GM18951 (cell line): Measurements from ENCODE around the gene PGRMC2.

Experiments
- POLR2A ChIP-seq: IDR thresholded peaks from 4 replicates; pipeline ENCODE4 v1.6.1; 2011; ENCODE audit warnings: mild to moderate bottlenecking; ENCODE audit not compliant: insufficient read length, insufficient read depth; ENCODE audit errors: extremely low read depth
- in situ Hi-C: fragments of 300-500 bp; cut with MboI; formaldehyde crosslinking; loops from one replicate; pipeline ENCODE4 v1.12.0; 2022; ENCODE audit warnings: low sequenced_read_pairs, mixed read lengths, inconsistent platforms; ENCODE audit not compliant: unreplicated experiment

PGRMC2 gene, protein sequence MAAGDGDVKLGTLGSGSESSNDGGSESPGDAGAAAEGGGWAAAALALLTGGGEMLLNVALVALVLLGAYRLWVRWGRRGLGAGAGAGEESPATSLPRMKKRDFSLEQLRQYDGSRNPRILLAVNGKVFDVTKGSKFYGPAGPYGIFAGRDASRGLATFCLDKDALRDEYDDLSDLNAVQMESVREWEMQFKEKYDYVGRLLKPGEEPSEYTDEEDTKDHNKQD

DNA sequence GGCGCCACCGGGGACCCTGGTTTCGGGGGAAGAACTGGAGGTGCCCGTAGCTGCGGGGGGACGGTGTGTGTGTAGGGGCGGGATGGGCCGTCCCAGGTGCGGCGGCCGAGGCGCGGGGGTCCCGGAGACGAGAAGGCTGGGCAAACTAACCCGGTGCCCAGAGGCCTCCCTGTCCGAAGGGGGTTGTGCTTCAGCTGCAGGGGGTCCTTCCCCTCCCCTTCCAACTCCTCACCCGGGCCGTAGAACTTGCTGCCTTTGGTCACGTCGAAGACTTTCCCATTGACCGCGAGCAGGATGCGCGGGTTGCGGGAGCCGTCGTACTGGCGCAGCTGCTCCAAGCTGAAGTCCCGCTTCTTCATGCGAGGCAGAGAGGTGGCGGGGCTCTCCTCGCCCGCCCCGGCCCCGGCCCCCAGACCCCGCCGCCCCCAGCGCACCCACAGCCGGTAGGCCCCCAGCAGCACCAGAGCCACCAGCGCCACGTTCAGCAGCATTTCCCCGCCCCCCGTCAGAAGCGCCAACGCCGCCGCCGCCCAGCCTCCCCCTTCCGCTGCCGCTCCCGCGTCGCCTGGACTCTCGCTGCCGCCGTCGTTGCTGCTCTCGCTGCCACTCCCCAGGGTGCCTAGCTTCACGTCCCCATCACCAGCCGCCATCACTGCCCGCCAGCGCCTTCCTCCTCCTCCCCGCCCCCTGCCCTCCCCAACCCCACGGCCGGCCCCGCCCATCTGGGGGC, at the start of gene PGRMC2:
PGRMC2 (minus strand) TSS at position 673 of the 730 bp plus-strand sequence; CDS start at position 650, 23 bp downstream.
- peak; percentile 57 for TF ChIP-seq POLR2A
- in situ Hi-C loops: no loop called here

DNA sequence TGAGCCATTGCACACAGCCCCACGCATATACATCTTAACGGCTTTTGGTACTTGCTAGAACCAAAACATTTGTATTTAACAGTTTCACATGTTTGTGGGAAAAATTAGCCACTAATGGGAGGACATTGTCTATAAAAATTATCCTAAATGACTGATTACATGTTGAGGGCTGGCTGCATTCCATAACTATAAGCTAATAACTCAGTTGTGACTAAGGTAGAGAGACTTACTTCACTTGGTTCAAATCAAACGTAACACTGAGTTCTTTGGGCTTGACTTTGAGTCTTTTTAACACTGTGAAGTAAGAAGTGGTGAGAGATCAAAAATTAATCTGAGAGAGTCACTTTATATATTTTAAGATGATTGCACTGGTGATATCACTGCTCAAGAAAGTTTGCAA, 47.9 kb upstream of the PGRMC2 start:
- in situ Hi-C loops: no loop called here
- no peak for TF ChIP-seq POLR2A

DNA sequence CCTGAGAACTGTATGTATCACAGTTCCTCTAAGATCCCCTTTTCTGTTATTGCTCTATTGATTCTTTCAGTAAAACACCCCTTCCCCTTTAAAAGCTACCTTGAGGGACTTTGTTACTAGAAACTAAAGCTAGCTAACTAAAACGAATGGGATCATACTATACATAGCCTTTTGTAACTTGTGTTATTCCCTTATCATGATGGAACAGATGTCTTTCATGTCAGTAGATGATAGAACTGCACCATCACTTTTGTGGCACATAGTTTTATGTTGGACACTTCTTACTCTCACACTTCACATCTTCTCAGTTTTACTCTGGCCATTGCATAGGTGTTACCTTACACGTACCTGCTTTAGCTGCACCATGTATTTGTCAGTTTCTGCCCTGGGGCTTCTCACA, 46.6 kb upstream of the PGRMC2 start:
- in situ Hi-C loops: no loop called here
- no peak for TF ChIP-seq POLR2A

DNA sequence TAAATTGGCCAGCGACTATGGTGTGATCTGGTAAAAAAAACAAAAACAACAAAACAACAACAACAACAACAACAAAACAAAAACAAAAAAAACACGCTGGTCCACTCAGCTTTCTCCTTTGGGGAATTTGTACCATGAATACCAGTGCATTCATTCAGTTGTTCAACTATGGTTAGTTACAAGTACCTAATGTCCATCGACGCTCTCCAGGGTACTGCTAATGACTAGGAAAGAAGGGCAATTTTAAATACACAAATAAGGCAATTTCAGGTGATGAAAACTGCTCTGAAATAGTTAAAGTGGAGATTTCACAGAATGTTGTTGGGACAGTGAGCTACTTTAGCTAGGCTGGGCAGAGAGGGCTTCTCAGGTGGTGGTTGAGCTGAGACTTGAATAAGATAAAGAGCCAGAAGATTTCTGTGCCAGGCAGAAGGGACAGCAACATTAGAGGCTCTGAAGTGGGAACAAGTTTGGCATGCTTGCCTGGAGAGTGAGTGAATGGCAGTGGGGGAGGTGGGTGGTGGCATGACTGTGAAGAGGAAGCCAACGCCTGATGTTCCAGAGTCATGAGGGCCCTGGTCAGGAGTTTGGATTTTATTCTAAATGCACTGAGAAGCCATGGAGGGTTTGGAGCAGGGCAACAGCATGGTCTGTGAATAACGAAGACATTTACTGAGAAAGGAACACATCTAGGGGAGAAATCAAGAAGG, 45.9 kb upstream of the PGRMC2 start:
- in situ Hi-C loops: no loop called here
- TF ChIP-seq POLR2A: no peak

DNA sequence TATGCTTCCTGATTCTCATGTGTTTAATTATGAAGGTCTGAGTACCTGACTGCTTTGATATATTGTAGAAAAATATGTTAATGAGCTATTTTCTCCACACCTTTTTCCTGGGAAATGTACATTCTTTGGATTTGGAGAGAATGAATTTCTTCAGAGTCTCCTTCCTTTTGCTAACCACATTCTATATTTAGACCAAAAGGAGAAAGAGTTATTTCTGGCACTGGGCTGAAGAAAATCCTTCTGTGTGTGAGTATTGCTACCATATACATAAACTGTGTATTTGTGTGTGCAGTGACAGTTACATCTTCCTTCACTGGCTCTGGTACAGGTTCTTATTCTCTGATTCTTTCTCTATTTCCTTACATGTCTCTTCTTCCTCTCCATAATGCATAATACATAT, 44.5 kb upstream of the PGRMC2 start:
- no peak for TF ChIP-seq POLR2A
- in situ Hi-C loops: no loop called here

DNA sequence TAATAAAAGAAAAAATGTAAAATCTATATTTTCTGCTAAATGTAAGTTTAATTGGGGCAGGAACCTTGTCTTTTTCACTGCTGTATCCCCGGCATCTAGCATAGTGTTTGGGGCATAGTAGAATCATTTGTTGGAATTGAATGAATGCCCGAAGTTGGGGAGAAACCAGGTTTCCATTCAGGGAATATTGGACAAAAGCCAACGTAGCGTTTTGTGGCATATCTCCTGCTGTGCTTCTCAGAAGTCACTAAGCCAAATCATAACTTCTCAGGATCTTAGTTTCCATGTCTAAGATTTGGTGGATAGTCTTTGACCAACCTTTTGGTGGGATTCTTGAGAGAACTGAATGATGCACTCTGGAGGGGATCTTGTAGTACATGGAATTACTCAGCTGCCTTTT, 42.0 kb upstream of the PGRMC2 start:
- in situ Hi-C loops: no loop called here
- no peak for TF ChIP-seq POLR2A

DNA sequence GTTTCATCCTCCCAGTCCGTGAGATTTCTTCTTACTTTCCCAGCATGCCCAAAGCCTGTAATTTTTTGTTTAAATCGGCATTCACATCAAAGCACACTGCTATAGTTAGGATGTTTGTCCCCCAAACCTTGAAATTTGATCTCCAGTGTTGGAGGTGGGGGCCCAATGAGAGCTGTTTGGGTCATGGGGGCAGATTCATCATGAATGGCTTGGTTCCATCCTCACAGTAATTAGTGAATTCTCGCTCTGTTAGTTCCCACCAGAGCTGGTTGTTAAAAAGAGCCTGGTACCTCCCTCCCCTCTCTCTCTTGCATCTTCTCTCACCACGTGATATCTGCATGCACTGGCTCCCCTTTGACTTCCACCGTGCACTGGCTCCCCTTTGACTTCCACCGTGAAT, 40.5 kb upstream of the PGRMC2 start:
- TF ChIP-seq POLR2A: no peak
- in situ Hi-C loops: no loop called here

DNA sequence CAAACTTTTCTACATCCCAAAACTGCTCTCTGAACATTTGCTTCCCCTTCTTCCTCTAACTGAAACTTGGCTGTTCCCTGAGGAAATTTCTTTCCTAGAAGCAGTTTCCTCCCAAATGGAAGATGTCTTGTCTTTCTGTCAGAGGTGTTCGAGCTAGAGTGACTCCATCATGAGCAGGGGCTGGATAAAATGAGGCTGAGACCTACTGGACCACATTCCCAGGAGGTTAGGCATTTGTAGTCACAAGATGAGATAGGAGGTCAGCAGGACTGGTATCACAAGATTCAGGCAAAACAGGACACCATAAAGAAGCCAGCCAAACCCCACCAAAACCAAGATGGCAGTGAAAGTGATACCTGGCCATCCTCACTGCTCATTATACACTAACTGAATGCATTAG, 35.8 kb upstream of the PGRMC2 start:
- in situ Hi-C loops: no loop called here

DNA sequence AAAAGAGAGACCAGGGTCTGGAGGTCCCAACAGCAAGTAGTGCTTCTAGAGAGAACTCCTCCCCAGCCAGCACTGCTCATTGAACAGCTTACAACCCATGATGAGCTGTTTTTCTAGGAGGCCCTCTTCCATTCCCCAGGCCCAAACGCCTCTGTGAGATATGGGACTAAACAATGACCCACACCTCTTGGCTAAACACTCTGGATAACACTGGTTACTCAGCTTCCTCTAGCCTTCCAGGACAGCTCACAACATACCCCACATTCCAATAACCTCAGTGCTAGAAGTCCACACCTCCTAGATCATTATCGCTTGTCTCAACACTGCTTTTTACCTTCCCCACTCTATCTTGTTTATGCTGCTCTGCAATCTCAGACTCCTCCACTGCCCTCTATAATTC, 35.4 kb upstream of the PGRMC2 start:
- in situ Hi-C loops: no loop called here

More for the DNA sequence above, 35.8 kb upstream of the PGRMC2 start:
- TF ChIP-seq POLR2A: no peak

DNA sequence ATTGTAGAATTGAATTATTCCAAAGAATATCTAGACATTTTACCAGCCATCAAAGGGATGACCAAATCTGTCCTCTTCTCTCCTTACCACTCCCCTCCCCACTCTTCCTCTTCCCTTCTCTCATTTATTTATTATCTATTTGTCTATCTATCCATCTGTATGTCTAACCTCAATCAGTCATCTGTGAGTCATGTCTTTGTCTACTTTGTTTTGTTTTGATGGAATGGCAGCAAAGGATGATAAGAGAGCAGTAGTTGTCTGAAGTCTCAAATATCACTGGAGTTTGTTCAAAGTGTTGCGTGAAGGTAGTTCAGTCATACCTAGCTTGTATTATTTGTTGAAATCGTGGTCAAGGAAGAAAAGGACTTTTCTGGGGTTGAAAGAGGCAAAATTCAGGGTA, 34.7 kb upstream of the PGRMC2 start:
- no peak for TF ChIP-seq POLR2A
- in situ Hi-C loops: no loop called here

More for the DNA sequence above, 35.4 kb upstream of the PGRMC2 start:
- TF ChIP-seq POLR2A: no peak

DNA sequence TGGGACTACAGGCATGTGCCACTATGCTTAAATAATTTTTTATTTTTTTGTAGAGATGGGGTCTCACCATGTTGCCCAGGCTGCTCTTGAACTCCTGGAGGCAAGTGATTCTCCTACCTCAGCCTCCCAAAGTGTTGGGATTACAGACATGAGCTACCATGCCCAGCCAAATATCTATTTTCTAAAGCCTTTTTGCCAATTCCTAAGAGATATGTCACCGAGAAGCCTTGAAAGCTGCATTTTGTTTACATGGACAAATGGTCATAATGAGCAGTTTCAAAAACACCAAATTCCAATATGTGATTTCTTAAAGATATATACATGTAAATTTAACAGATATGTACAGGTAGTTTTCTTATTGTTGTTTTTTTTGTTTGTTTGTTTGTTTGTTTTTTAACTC, 33.0 kb upstream of the PGRMC2 start:
- in situ Hi-C loops: no loop called here
- TF ChIP-seq POLR2A: no peak

DNA sequence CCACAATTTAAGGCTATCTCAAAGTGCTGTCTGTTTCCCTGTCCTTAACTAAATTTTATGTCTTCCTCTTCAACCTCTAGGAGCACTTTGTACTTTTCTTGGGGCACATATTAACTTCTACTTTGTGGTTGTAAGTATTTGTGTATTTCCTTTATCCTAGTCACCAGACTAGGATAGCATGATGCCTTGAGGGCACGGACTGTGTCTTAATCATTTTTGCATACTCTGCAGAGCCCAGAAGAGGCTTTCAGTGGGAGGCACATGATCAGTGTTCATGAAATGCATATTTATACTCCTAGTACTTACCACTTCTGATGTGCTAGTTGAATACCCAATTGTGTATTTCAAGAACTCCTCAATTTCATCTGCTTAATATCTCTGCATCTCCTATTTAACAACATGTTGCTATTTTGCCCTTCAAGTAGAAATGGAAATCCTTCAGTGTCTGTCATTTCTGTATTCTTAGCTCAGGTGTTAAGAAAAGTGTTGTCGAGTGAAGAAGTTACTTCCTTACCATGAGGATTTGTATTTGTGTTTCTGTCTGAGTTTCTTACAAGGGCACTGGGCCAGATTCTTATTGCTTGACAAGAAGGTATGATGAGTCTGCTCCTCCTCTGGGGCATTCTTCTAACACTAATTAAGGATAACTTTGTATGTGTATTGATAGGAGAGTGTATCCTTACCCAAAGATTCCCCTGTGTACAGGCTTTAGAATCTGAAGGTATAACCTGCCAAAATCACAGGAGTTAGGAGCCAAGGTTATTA, 28.3 kb upstream of the PGRMC2 start:
- TF ChIP-seq POLR2A: no peak
- in situ Hi-C loops: no loop called here

DNA sequence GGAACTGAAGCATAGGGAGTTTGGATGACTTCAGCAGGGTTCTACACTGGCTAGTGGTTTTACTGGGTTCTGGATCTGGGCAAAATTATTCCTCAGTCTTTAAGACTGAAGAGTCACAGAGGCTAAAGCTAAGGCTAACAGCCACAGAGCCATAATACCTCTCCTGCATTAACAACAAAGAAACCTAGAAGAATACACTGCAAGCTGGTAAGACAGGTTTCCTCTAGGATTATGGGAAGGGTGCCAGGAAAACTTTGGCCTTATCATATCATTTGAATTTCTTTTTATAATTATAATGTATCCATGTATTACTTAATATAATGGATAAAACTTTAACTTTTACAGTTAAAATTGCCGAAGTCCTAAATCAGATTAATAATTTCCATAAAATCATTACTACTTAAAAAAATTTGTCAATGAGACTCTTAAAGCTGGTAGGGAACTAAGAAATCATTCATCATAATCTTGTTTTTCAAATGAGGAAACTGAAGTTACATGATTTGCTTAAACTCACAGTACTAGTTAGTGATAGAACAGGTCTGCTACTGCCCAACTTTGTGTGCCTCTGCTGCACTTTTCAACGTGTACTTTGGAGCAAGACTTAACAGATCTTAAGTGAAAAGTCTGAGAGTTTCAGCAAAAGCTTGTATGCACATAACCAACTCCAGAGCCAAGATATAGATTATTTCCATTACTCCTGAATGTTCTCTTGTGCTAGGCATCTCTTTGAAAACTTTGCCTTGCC, 24.2 kb upstream of the PGRMC2 start:
- no peak for TF ChIP-seq POLR2A
- in situ Hi-C loops: no loop called here

DNA sequence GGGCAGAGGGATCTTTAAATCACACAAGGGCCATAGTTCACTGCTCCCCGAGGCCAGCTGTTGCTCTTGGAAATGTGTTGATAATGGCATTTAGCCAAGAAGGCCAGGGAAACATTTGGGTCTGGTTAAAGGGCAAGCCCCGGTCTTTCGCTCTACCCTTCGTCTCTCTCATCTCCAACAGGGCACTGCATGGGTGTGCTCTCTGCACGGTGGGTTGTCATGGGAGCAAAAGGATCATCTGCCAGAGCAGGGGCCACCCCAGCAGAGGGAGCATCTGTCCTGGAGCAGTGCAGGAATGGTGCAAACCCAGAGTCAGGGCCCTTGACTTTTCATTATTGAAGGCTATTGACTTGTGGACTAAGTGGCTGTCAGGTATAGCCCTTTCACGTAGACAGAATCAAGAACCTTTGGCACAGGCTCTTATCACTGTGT, 22.7 kb upstream of the PGRMC2 start:
- in situ Hi-C loops: no loop called here
- no peak for TF ChIP-seq POLR2A
